ENCODE results near the gene RPL10. TPM values are rescaled to one million over a fixed set of nuclear protein-coding genes. Genes with fewer than 3 reads are reported as not detected.

Gene RPL10
- total RNA-seq: 8,491 and 9,302 TPM in 2 replicates

DNA sequence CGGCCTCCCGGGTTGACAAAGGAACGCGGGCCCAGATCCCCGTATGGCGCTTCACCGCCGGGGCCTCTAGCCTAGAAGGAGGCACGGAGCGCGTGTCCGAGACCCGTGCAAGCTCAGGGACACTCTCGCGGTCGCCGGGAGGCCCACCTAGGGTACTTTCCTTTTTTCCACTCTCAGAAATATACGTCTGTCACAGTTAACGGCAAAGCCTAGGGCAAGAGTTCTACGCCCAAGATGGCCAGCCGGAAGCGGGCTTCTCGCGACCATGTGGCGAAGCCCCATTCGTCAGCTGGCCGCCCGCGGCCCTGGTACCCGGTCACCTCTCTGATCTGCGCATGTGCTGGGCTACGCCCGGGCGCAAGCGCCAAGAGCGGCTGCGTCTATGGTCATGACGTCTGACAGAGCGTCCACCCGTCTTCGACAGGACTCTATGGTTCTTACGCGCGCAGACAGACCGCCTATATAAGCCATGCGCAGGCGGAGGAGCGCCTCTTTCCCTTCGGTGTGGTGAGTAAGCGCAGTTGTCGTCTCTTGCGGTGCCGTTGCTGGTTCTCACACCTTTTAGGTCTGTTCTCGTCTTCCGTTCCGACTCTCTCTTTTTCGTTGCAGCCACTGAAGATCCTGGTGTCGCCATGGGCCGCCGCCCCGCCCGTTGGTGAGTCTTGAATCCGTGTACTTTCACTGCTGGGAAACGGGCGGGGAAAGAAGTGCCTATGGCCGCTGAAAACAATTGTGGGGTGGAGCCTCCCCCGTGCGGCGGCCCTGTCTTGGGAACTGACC lies at the start of gene RPL10:
TSS of gene RPL10 (plus strand) at position 490 of the 780 bp plus-strand sequence. CDS start at position 633, 143 bp downstream.

DNA sequence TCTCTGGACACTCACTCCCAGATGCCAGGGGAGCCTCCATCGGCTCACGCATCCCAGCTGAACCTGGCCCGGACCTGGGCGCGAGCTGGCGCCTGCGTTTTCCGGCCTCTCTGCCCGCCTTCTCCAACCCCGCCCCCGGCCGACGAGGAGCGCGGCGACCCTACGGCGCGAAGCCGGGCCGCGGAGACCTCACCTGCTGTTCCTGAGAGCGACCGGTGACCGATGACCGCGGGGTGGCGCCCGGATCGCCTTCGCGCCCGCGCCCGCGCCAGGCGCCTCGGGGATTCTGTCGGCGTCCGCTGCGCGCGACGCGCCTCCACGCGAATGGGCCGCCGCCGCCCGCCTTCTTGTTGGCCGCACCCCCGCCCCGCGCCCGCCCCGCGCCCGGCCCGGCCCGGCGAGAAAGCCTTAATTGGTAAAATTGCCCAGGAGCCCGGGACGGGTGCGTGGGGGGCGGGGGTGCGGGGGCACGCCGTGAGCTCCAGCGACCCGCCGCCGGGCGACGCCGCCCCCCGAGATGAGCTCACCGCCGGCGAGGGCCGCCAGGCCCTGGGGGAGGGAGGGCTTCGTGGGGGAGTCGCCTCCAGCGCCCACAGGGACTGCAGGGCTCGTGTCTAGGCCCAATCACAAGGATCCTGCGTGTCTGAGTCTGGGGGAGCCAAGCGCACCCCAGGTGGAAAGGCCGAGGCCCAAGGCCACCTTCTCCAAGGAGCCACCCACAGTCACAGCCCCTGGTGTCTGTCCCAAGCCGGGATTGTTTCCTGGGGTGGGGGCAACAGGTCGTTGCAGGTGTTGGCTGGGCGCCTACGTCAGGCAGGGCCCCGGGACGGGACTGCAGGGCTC lies 23.6 kb upstream of the RPL10 start, which contains the start of gene FLNA:
TSS of gene FLNA (minus strand) at position 322 of the 843 bp plus-strand sequence. CDS start 3,389 bp downstream, outside the sequence.

DNA sequence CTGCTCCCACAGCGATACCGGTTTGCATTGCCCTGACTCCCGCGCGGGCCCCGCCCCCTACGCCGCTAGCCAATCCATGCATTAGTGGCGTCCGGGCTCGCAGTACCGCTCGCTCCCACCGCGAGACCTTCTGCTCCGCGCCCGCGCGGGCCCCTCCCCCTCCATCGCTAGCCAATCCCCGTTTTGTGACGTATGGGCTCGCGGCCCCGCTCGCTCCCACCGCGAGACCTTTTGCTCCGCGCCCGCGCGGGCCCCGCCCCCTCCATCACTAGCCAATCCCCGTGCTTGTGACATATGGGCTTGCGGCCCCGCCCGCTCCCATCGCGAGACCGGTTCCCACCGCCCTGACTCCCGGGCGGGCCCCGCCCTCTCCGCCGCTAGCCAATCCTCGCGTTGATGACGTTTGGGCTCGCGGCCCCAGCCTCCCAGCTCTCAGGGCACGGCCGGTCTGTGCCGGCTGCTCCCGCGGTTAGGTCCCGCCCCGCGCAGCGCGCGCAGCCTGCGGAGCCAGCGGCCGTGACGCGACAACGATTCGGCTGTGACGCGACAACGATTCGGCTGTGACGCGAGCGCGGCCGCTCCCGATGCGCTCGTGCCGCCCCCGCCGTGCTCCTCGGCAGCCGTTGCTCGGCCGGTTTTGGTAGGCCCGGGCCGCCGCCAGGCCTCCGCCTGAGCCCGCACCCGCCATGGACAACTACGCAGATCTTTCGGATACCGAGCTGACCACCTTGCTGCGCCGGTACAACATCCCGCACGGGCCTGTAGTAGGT lies 19.2 kb upstream of the RPL10 start, which contains the start of gene EMD:
TSS of gene EMD (plus strand) at position 497 of the 770 bp plus-strand sequence. CDS start at position 687, 190 bp downstream.

DNA sequence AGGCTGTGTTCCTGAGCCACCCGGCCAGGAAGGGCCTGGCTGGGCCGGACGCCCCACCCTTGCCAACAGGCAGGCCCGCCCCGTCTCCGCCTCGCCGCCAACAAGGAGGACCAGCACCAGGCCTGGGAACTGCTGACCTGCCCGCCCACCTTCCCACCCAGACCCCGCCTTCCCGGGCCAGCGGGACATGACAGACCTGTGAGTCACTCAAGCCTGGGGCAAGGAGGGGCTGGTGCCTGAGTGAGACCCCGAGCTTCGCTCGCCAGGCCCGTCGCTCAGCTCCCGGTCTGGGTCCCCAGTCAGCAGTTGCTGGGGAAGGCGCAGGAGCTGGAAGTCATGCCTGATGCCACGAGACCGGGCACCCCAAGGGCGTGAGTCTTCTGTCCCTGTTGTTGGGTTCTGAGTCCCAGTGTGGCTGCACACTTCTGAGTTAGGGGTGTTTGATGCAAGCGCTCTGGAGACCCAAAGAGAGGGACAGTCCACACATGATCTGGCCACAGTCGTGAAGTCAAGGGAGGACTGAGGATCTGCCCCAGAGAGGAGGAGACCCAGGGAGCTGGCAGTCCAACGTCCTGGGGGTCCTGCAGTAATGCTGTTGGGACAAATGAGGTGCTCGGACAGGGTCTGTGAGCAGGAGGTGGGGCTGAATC lies 11.2 kb downstream of the RPL10 start, which contains the start of gene DNASE1L1:
TSS of gene DNASE1L1 (minus strand) at position 33 of the 650 bp plus-strand sequence. CDS start 3,686 bp downstream, outside the sequence.

DNA sequence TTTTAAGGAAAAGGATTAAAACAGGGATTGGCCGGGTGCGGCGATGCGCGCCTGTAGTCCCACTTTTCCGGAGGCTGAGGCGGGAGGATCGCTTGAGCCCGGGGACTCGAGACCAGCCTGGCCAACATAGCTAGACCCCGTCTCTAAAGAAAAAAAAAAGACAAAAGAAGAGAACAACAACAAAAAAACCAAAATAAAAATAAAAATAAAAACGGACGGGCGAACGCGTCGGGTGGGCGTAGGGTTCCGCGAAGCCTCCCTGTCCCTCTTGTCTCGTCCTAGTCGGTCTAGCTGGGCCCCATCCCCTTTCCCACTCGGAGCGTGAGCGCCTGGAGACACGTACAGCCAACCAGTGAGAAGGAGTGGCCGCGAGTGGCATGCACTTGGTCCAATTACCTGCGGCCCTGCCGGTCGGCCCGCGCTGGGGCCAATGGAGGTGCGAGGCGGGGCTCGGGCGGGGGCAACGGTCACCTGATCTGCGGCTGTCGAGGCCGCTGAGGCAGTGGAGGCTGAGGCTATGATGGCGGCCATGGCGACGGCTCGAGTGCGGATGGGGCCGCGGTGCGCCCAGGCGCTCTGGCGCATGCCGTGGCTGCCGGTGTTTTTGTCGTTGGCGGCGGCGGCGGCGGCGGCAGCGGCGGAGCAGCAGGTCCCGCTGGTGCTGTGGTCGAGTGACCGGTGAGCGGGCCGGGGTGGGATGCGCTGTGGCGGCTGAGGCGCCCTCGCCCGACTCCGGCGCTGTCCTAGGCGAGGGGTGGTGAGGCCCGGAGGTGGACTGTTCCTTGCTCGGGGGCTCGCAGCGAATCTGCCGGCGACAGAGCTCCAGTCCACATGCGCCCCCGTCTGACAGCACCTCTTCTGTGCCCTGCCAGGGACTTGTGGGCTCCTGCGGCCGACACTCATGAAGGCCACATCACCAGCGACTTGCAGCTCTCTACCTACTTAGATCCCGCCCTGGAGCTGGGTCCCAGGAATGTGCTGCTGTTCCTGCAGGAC lies 30.3 kb downstream of the RPL10 start, which contains the start of gene ATP6AP1:
TSS of gene ATP6AP1 (plus strand) at position 502 of the 996 bp plus-strand sequence. CDS start at position 518, 16 bp downstream.

GRCh38 chrX:154436983-154437752 lies 39.0 kb downstream of the RPL10 start, which contains the start of gene GDI1:
Gene GDI1, plus strand, starts transcription at chrX:154437154. Its CDS starts 101 bp downstream, at chrX:154437255.

GRCh38 chrX:154443992-154444754 lies 46.0 kb downstream of the RPL10 start, which contains the start of gene FAM50A:
Gene FAM50A, plus strand, starts transcription at chrX:154444141. Its CDS starts 95 bp downstream, at chrX:154444236.

Other genes with a start within 250 kb of the RPL10 start
- gene OPN1MW, start 215.8 kb upstream of the RPL10 start, total RNA-seq: not detected in 2 replicates
- gene OPN1MW2, start 178.6 kb upstream of the RPL10 start, total RNA-seq: not detected in 2 replicates
- not detected in 2 replicates for gene OPN1MW3, start 140.8 kb upstream of the RPL10 start, total RNA-seq
- not detected in 2 replicates for gene TEX28, start 103.3 kb upstream of the RPL10 start, total RNA-seq
- gene TKTL1, start 102.6 kb upstream of the RPL10 start, total RNA-seq: not detected in 2 replicates
- 1,709 and 1,856 TPM in 2 replicates for gene FLNA, start 23.7 kb upstream of the RPL10 start, total RNA-seq
- 54.3 and 54.6 TPM in 2 replicates for gene EMD, start 19.1 kb upstream of the RPL10 start, total RNA-seq
- 35.8 and 45.7 TPM in 2 replicates for gene DNASE1L1, start 10.9 kb downstream of the RPL10 start, total RNA-seq
- gene TAFAZZIN, start 13.2 kb downstream of the RPL10 start, total RNA-seq: 19.1 and 28.9 TPM in 2 replicates
- 43.1 and 68.5 TPM in 2 replicates for gene ATP6AP1, start 30.3 kb downstream of the RPL10 start, total RNA-seq
- 131 TPM in 2 replicates for gene GDI1, start 38.8 kb downstream of the RPL10 start, total RNA-seq
- gene FAM50A, start 45.8 kb downstream of the RPL10 start, total RNA-seq: 54.2 and 83.9 TPM in 2 replicates
- gene PLXNA3, start 59.9 kb downstream of the RPL10 start, total RNA-seq: 16.4 and 27.9 TPM in 2 replicates
- gene LAGE3, start 80.9 kb downstream of the RPL10 start, total RNA-seq: 37.9 and 38.1 TPM in 2 replicates
- 29.8 and 54.5 TPM in 2 replicates for gene UBL4A, start 88.2 kb downstream of the RPL10 start, total RNA-seq
- gene SLC10A3, start 92.3 kb downstream of the RPL10 start, total RNA-seq: 35.5 and 50.5 TPM in 2 replicates
- 43.1 and 44.9 TPM in 2 replicates for gene FAM3A, start 117.9 kb downstream of the RPL10 start, total RNA-seq
- 285 and 345 TPM in 2 replicates for gene G6PD, start 148.5 kb downstream of the RPL10 start, total RNA-seq
- 10.7 and 15.7 TPM in 2 replicates for gene IKBKG, start 149.2 kb downstream of the RPL10 start, total RNA-seq
- gene CTAG1A, start 186.8 kb downstream of the RPL10 start, total RNA-seq: not detected in 2 replicates
- gene CTAG1B, start 220.9 kb downstream of the RPL10 start, total RNA-seq: not detected in 2 replicates